Midbrain (tissue), 1 donor: ENCODE measurements around the gene BSDC1.

Experiments used
- DNase-seq: peaks from one replicate; lab custom pipeline; 2025; lab: John Stamatoyannopoulos, UW

The BSDC1 gene

GRCh38 chr1:32336591-32336932, 57.7 kb downstream of the BSDC1 start:
- no peak for DNase-seq

- DNase-seq, result peak; percentile 93
Measured at GRCh38 chr1:32335790-32336590, 58.3 kb downstream of the BSDC1 start, which contains the start of gene MARCKSL1. Gene MARCKSL1 (minus strand): TSS chr1:32336233. CDS start chr1:32336033, 200 bp downstream.

GRCh38 chr1:32335535-32335789, 58.8 kb downstream of the BSDC1 start:
- DNase-seq, result no peak

- DNase-seq, result peak; percentile 67
Measured at GRCh38 chr1:32334864-32335534, 59.2 kb downstream of the BSDC1 start.

GRCh38 chr1:32334274-32334861, 59.9 kb downstream of the BSDC1 start:
- DNase-seq, result no peak

GRCh38 chr1:32333251-32333963, 60.8 kb downstream of the BSDC1 start:
- no peak for DNase-seq

- DNase-seq, result peak; percentile 28
Measured at GRCh38 chr1:32332290-32333079, 61.8 kb downstream of the BSDC1 start.

- no peak for DNase-seq
Measured at GRCh38 chr1:32331549-32331948, 62.7 kb downstream of the BSDC1 start.

GRCh38 chr1:32330558-32331151, 63.6 kb downstream of the BSDC1 start:
- DNase-seq, result no peak

GRCh38 chr1:32329931-32330466, 64.2 kb downstream of the BSDC1 start:
- no peak for DNase-seq

- DNase-seq, result no peak
Measured at GRCh38 chr1:32327204-32327603, 67.0 kb downstream of the BSDC1 start.

- DNase-seq, result no peak
Measured at GRCh38 chr1:32321712-32322291, 72.4 kb downstream of the BSDC1 start.

- no peak for DNase-seq
Measured at GRCh38 chr1:32318127-32318869, 75.9 kb downstream of the BSDC1 start.

GRCh38 chr1:32316903-32317277, 77.4 kb downstream of the BSDC1 start:
- DNase-seq, result no peak
